Tibial artery (tissue), 4 donors: ENCODE data around the gene LRRC63.

Experiments
- DNase-seq, 2 donors: peaks; one replicate each; pipeline ENCODE4 v3.0.0-alpha.2; 2019
- H3K27ac ChIP-seq, 2 donors: fragments of 200-600 bp; sonication (generic) in 1 of 2; 1 replicate in 1 of 2; 2 replicates in 1 of 2; pipeline ENCODE4 v1.5.1; 2018 to 2019; ENCODE audit warnings: mild to moderate bottlenecking in 1 of 2
- H3K27me3 ChIP-seq, 2 donors: fragments of 200-600 bp; sonication (generic) in 1 of 2; one replicate each; pipeline versions ENCODE4 v1.5.1 to v1.6.0; 2016 to 2019
- H3K36me3 ChIP-seq, 3 donors: fragments of 200-600 bp; sonication (generic) in 2 of 3; one replicate each; pipeline ENCODE4 v1.5.1; 2016 to 2019; ENCODE audit warnings: mild to moderate bottlenecking in 2 of 3
- H3K4me1 ChIP-seq, 4 donors: fragments of 200-600 bp; sonication (generic) in 2 of 4; 1 replicate in 3 of 4; 2 replicates in 1 of 4; pipeline ENCODE4 v1.5.1; 2016 to 2019
- H3K4me3 ChIP-seq, 2 donors: fragments of 200-600 bp; sonication (generic) in 1 of 2; 1 replicate in 1 of 2; 2 replicates in 1 of 2; pipeline ENCODE4 v1.5.1; 2018 to 2019; ENCODE audit warnings: mild to moderate bottlenecking in 2 of 2
- H3K9me3 ChIP-seq, 3 donors: fragments of 200-600 bp; sonication (generic) in 1 of 3; one replicate each; pipeline ENCODE4 v1.5.1; 2016 to 2019
- intact Hi-C: fragments of 100-400 bp; cut with DNase I; formaldehyde crosslinking; loops from one replicate; pipeline ENCODE4 v1.15.0; 2023; ENCODE audit warnings: low total_unique reads
- TF ChIP-seq, protein P1 (sequence below), 2 experiments: fragments of 200-600 bp in 1 of 2; fragments of 450-650 bp in 1 of 2; IDR thresholded peaks; one replicate each; pipeline ENCODE4 v1.5.1; 2017 to 2019; ENCODE audit warnings: antibody characterized with exemption in 2 of 2, mild to moderate bottlenecking in 1 of 2, moderate library complexity in 1 of 2

LRRC63 gene

DNA sequence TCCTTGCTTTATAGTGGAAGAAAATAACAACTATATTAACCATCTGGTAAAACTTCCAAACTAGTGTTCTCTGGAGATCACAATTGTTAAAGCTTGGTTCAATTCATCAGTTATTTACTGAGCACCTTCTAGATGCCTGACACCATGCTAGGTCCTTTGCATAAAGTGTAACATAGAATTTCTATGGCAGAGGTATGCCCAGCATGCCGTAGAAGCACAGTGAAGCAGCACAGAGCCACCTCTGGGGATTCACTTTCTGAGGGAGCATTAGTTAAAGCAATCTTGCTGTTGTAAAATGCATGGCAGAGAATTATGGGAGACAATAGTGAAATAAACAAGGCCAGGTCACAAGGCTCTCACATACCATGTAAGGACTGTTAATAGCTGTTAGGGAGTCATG lies 75.2 kb downstream of the LRRC63 start:
- H3K27ac ChIP-seq: no peak overlapping the region
- no peak for DNase-seq
- H3K27me3 ChIP-seq: no peaks in the 10 kb centered on the region
- H3K4me1 ChIP-seq: no peaks in the 10 kb centered on the region
- H3K4me3 ChIP-seq: no peak overlapping the region
- TF ChIP-seq, protein P1, sequence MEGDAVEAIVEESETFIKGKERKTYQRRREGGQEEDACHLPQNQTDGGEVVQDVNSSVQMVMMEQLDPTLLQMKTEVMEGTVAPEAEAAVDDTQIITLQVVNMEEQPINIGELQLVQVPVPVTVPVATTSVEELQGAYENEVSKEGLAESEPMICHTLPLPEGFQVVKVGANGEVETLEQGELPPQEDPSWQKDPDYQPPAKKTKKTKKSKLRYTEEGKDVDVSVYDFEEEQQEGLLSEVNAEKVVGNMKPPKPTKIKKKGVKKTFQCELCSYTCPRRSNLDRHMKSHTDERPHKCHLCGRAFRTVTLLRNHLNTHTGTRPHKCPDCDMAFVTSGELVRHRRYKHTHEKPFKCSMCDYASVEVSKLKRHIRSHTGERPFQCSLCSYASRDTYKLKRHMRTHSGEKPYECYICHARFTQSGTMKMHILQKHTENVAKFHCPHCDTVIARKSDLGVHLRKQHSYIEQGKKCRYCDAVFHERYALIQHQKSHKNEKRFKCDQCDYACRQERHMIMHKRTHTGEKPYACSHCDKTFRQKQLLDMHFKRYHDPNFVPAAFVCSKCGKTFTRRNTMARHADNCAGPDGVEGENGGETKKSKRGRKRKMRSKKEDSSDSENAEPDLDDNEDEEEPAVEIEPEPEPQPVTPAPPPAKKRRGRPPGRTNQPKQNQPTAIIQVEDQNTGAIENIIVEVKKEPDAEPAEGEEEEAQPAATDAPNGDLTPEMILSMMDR (IDR thresholded peaks at IDR 0.05): no peak
- intact Hi-C loops: no loop called here
- no peaks in the 10 kb centered on the region for H3K36me3 ChIP-seq
- no peaks in the 10 kb centered on the region for H3K9me3 ChIP-seq

DNA sequence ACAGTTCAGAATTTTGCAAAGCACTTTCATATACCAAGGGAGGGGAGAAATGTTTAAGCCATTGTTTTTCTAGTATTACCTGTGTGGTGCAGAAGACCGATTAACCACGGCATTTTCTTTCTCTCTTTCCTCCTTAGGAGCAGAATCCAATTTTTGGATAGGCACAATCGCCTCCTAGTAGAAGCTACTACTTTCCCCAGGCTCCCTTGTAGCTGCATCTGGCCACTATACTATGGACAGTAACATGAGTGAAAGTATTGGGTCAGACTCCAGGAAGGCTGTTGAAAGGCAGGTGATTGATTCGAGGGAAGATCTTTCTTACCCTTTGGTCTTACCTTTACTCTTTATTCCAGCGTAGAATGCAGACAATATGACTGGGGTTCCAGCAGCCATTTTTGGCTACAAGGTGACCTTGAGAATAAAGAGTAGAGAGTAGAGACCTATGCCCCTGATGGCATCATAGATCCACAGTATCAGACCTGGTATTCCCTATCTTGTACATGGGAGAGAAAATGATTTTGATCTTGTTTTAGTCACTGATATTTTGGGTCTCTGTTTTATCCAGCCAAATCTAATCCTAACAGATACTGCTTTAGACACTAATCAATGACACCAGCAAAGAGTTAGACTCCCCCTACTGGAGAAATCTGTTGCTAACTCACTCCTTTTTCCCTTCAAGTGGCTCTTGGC lies 77.0 kb downstream of the LRRC63 start:
- H3K27me3 ChIP-seq: no peaks in the 10 kb centered on the region
- DNase-seq: no peak
- TF ChIP-seq, protein P1 (IDR thresholded peaks at IDR 0.05): peak; percentile 10 to 20
- H3K4me1 ChIP-seq: no peaks in the 10 kb centered on the region
- H3K4me3 ChIP-seq: no peak overlapping the region
- intact Hi-C loops: no loop called here
- no peak overlapping the region for H3K27ac ChIP-seq
- H3K36me3 ChIP-seq: no peaks in the 10 kb centered on the region
- H3K9me3 ChIP-seq: no peaks in the 10 kb centered on the region

DNA sequence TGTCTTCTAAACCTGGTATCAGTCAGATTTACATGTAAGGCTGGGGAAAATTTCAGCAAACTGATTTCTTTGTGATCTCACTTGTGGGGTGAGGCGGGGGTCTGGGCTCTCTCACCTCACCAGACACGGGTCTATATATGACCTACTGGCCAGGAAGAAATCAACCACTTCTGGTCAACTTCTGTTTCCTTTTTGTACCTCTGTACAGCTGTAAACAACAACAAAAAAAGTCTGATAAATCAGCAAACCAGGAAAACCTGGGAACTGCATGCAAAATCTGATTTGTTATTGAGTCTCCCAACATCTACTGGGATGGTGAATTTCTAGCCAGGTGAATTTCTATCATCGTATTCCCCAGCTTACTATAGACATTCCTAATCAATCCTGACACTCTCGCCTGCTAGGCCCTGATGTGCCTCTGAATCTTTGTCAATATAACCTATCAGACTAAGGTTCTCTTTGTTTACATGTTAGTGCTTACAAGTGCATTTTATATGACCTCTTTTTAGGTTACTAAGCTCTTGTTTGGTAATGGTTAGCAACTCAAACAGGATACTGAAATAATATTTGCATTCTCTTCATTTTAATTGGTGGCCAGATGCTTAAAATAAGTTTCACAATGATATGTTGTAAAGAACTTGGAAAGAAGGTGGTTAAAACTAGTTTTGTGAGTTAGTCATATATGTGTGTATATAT lies 77.7 kb downstream of the LRRC63 start:
- no peak for DNase-seq
- no peak overlapping the region for H3K27ac ChIP-seq
- H3K36me3 ChIP-seq: no peaks in the 10 kb centered on the region
- no peak overlapping the region for H3K4me3 ChIP-seq
- intact Hi-C loops: no loop called here
- no peaks in the 10 kb centered on the region for H3K4me1 ChIP-seq
- TF ChIP-seq, protein P1 (IDR thresholded peaks at IDR 0.05): no peak
- no peaks in the 10 kb centered on the region for H3K27me3 ChIP-seq
- no peaks in the 10 kb centered on the region for H3K9me3 ChIP-seq

DNA sequence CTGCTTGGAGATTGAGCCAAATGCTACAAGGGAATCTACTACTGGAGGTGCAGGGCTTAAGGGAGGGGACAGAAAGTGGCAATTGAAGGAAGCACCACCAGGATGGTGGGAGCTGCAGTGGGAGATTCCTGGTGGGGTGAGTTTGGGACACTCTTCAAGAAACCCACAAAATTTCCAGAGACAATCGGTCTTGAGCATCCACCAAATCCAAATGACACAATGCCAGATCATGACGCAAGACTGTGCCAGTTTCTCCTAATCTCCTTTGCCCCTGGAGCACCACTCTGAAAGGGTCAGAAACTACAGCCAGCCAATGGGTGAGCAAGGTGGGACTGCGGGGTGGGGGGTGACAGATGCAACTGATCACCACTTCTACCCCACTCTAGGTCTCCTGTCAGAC lies 78.7 kb downstream of the LRRC63 start:
- no peaks in the 10 kb centered on the region for H3K9me3 ChIP-seq
- no peak overlapping the region for H3K27ac ChIP-seq
- no peak overlapping the region for H3K4me3 ChIP-seq
- peaks cover 0 to 9% (median 5%) of the 10 kb centered on the region in 4 donors for H3K4me1 ChIP-seq
- no peaks in the 10 kb centered on the region for H3K36me3 ChIP-seq
- H3K27me3 ChIP-seq: no peaks in the 10 kb centered on the region
- no peak for DNase-seq
- intact Hi-C loops: no loop called here
- TF ChIP-seq, protein P1 (IDR thresholded peaks at IDR 0.05): no peak

DNA sequence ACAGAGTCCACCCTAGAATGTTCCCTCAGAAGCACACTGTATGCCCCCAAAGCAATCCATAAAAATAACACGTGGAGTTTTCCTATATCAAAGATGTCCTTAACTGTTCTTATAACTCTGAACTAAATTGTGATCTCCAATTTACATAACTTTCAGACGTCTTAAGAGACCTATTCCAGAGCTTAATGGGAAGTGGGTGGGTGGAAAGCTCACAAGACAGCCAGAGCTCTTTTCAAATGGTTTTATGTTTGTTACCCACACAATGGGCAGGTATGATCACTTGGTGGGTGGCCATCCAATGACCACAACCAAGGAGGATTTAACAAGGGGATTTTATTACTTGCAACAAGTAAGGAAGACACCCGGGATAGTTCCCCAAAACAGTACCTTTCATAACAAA lies 81.7 kb downstream of the LRRC63 start:
- H3K4me1 ChIP-seq: peaks cover 0 to 24% (median 20%) of the 10 kb centered on the region in 4 donors
- no peak for DNase-seq
- no peaks in the 10 kb centered on the region for H3K9me3 ChIP-seq
- intact Hi-C loops: no loop called here
- no peak overlapping the region for H3K4me3 ChIP-seq
- H3K36me3 ChIP-seq: no peaks in the 10 kb centered on the region
- TF ChIP-seq, protein P1 (IDR thresholded peaks at IDR 0.05): no peak
- no peak overlapping the region for H3K27ac ChIP-seq
- no peaks in the 10 kb centered on the region for H3K27me3 ChIP-seq
